K562 (cell line): ENCODE data around the gene CCDC68. TPM values are rescaled to one million over a fixed set of nuclear protein-coding genes. Genes with fewer than 3 reads are reported as not detected.
A peak's percentile ranks its signal among the peaks of the same experiment; 100 is the strongest.

Source experiments
- BHLHE40 ChIP-seq: IDR thresholded peaks from 2 replicates; pipeline ENCODE4 v1.6.1; 2011; ENCODE audit warnings: low read length, improper control_type of control experiment
- CBFA2T3 ChIP-seq: fragments of 450-650 bp; IDR thresholded peaks from 2 replicates; pipeline ENCODE4 v1.6.1; 2017
- CBX5 ChIP-seq: IDR thresholded peaks from 2 replicates; pipeline ENCODE4 v1.6.1; 2014; ENCODE audit warnings: low read depth, borderline replicate concordance
- FOXA3 ChIP-seq, 2 experiments: fragments of 450-650 bp in 1 of 2; sonication (generic) in 1 of 2; formaldehyde crosslinking; IDR thresholded peaks in 1 of 2; conservative IDR thresholded peaks in 1 of 2; 2 replicates each; pipeline versions ENCODE4 v1.4.0 to v1.8.0; 2020 to 2022; ENCODE audit warnings: mild to moderate bottlenecking in 2 of 2, missing genetic modification reagents in 1 of 2
- KDM1A ChIP-seq, 2 experiments: fragments of 450-650 bp; IDR thresholded peaks; 2 replicates each; pipeline ENCODE4 v1.6.1; 2016; ENCODE audit warnings: mild to moderate bottlenecking in 2 of 2
- NR2F6 ChIP-seq: fragments of 450-650 bp; formaldehyde crosslinking; IDR thresholded peaks from 2 replicates; pipeline ENCODE4 v1.4.0; 2020; ENCODE audit warnings: mild to moderate bottlenecking
- NR4A1 ChIP-seq, 2 experiments: fragments of 250-450 bp in 1 of 2; fragments of 450-650 bp in 1 of 2; sonication (Bioruptor Pico) in 1 of 2; IDR thresholded peaks; 2 replicates each; pipeline versions ENCODE4 v1.4.0 to v1.6.1; 2016 to 2020; ENCODE audit warnings: mild to moderate bottlenecking in 2 of 2, missing compliant biosample characterization in 1 of 2, missing genetic modification characterization in 1 of 2, moderate library complexity in 1 of 2
- PML ChIP-seq: IDR thresholded peaks from 2 replicates; pipeline ENCODE4 v1.6.1; 2012; ENCODE audit warnings: low read length, inconsistent platforms
- SPI1 ChIP-seq: IDR thresholded peaks from 2 replicates; pipeline ENCODE4 v1.6.1; 2011; ENCODE audit warnings: low read depth, low read length, control low read depth, borderline replicate concordance
- TCF3 ChIP-seq: sonication (generic); formaldehyde crosslinking; IDR thresholded peaks from 2 replicates; pipeline ENCODE4 v1.4.0; 2020; ENCODE audit warnings: mild to moderate bottlenecking, missing genetic modification reagents
- TEAD4 ChIP-seq, 2 experiments: sonication (generic) in 1 of 2; formaldehyde crosslinking in 1 of 2; IDR thresholded peaks; 2 replicates each; pipeline versions ENCODE4 v1.6.1 to v1.8.0; 2012 to 2022; ENCODE audit warnings: borderline replicate concordance in 1 of 2, inconsistent platforms in 1 of 2, low read length in 1 of 2, mild to moderate bottlenecking in 1 of 2, missing genetic modification reagents in 1 of 2
- ZNF311 ChIP-seq: fragments of 250-450 bp; sonication (Bioruptor Pico); IDR thresholded peaks from 2 replicates; pipeline ENCODE4 v1.4.0; 2020; ENCODE audit warnings: mild to moderate bottlenecking, moderate library complexity
- ZNF384 ChIP-seq: IDR thresholded peaks from 2 replicates; pipeline ENCODE4 v1.6.1; 2012; ENCODE audit warnings: low read depth, low read length, improper control_type of control experiment
- polyA plus RNA-seq, 8 experiments: library from polyadenylated mRNA; depleted of rRNA in 4 of 8; stranded (reverse) in 5 of 8; unstranded in 3 of 8; fragments of >200 nt; fragmentation: Nextera tagmentation in 2 of 8; fragmentation: Illumina TruSeq in 1 of 8; extraction: Ambion mirVana in 2 of 8; extraction: Trizol in 1 of 8; gene quantifications; 2 replicates each; pipeline versions ENCODE4 v1.2.1 to v1.2.3, GENCODE V29; 2011 to 2014; ENCODE audit warnings: inconsistent platforms in 1 of 8, missing spikeins in 1 of 8
- total RNA-seq, 7 experiments: library from RNA; depleted of rRNA in 6 of 7; stranded (reverse); fragments of >200 nt in 6 of 7; fragmentation: Illumina TruSeq in 2 of 7; extraction: Trizol in 2 of 7; gene quantifications; 2 replicates each; pipeline versions ENCODE4 v1.2.1 to v1.2.3, GENCODE V29; 2011 to 2021; ENCODE audit warnings: low replicate concordance in 1 of 7
- TF ChIP-seq, protein P1 (sequence below): fragments of 450-650 bp; IDR thresholded peaks from 2 replicates; pipeline ENCODE4 v1.6.1; 2016
- TF ChIP-seq, protein P2 (sequence below): sonication (generic); formaldehyde crosslinking; IDR thresholded peaks from 2 replicates; pipeline ENCODE4 v1.8.1; 2023; ENCODE audit warnings: mild to moderate bottlenecking, missing genetic modification reagents
- TF ChIP-seq, protein P3 (sequence below): fragments of 250-450 bp; sonication (Bioruptor Pico); IDR thresholded peaks from 2 replicates; pipeline ENCODE4 v1.5.0; 2020; ENCODE audit warnings: mild to moderate bottlenecking
- TF ChIP-seq, protein P4 (sequence below), 2 experiments: IDR thresholded peaks in 1 of 2; conservative IDR thresholded peaks in 1 of 2; 2 replicates each; pipeline ENCODE4 v1.6.1; 2016; ENCODE audit warnings: low read depth in 2 of 2, mild to moderate bottlenecking in 1 of 2, missing compliant biosample characterization in 1 of 2, missing genetic modification characterization in 1 of 2, moderate library complexity in 1 of 2
- TF ChIP-seq, protein P5 (sequence below): fragments of 450-650 bp; IDR thresholded peaks from 2 replicates; pipeline ENCODE4 v1.6.1; 2017; ENCODE audit warnings: antibody characterized with exemption

Gene CCDC68
- total and polyA plus RNA-seq, 9 of the 15 experiments (the other 6 are each of a cell fraction or from before 2014, with no cell fraction given): 0.28 to 4.5 (median 1.4) TPM

DNA sequence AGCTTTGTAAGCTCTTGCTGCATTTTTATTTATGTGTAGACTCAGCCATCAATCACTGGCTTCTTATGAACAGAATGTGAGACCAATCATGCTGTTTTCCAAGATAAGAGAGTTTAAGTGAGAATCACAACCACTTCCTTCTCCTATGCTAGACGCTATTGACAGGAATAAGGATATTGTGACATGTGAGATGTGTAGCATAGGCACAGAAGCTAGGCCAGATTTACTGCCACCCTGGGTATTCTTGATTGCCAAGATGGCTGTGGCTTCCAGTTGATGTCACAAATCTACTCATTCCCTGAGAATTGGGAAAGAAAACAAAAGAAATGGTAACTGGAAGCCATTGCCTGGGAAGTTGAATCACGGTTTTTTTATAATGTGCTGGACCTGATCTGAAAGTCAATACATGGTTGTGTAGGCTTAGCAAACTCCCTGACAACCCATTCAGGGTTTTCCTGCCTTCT is 81.1 kb downstream of the CCDC68 start (continued):
- TF ChIP-seq BHLHE40 (peak; percentile 25; the same call in 1 of the 2 replicates), NR2F6 (CRISPR knock-in tag) (no peak), NR4A1 (CRISPR knock-in tag; IDR thresholded peaks at IDR 0.05) (no peak), NR4A1 (tag; IDR thresholded peaks at IDR 0.05) (no peak), CBFA2T3 (peak; percentile 67), SPI1 (peak; percentile 32; the same call in 1 of the 2 replicates), TEAD4 (IDR thresholded peaks at IDR 0.05; ENCODE audit: low read length) (peak; percentile 61; the same call in 1 of the 2 replicates), TEAD4 (CRISPR knock-in tag; IDR thresholded peaks at IDR 0.05; ENCODE audit: borderline replicate concordance) (no peak), FOXA3 (CRISPR knock-in tag; conservative IDR thresholded peaks at IDR 0.05 in 1 of 2, IDR thresholded peaks at IDR 0.05 in 1 of 2) (no peak), KDM1A (IDR thresholded peaks at IDR 0.05) (peak; percentile 87 to 88), ZNF384 (no peak), TCF3 (peak; percentile 26; the same call in 1 of the 2 replicates), PML (peak; percentile 21; the same call in 1 of the 2 replicates), CBX5 (no peak), ZNF311 (CRISPR knock-in tag) (peak; percentile 48; the same call in 1 of the 2 replicates)
- TF ChIP-seq, protein P1, sequence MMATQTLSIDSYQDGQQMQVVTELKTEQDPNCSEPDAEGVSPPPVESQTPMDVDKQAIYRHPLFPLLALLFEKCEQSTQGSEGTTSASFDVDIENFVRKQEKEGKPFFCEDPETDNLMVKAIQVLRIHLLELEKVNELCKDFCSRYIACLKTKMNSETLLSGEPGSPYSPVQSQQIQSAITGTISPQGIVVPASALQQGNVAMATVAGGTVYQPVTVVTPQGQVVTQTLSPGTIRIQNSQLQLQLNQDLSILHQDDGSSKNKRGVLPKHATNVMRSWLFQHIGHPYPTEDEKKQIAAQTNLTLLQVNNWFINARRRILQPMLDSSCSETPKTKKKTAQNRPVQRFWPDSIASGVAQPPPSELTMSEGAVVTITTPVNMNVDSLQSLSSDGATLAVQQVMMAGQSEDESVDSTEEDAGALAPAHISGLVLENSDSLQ: peak; percentile 69
- TF ChIP-seq, protein P2, sequence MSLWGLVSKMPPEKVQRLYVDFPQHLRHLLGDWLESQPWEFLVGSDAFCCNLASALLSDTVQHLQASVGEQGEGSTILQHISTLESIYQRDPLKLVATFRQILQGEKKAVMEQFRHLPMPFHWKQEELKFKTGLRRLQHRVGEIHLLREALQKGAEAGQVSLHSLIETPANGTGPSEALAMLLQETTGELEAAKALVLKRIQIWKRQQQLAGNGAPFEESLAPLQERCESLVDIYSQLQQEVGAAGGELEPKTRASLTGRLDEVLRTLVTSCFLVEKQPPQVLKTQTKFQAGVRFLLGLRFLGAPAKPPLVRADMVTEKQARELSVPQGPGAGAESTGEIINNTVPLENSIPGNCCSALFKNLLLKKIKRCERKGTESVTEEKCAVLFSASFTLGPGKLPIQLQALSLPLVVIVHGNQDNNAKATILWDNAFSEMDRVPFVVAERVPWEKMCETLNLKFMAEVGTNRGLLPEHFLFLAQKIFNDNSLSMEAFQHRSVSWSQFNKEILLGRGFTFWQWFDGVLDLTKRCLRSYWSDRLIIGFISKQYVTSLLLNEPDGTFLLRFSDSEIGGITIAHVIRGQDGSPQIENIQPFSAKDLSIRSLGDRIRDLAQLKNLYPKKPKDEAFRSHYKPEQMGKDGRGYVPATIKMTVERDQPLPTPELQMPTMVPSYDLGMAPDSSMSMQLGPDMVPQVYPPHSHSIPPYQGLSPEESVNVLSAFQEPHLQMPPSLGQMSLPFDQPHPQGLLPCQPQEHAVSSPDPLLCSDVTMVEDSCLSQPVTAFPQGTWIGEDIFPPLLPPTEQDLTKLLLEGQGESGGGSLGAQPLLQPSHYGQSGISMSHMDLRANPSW (CRISPR knock-in tag): no peak
- TF ChIP-seq, protein P3, sequence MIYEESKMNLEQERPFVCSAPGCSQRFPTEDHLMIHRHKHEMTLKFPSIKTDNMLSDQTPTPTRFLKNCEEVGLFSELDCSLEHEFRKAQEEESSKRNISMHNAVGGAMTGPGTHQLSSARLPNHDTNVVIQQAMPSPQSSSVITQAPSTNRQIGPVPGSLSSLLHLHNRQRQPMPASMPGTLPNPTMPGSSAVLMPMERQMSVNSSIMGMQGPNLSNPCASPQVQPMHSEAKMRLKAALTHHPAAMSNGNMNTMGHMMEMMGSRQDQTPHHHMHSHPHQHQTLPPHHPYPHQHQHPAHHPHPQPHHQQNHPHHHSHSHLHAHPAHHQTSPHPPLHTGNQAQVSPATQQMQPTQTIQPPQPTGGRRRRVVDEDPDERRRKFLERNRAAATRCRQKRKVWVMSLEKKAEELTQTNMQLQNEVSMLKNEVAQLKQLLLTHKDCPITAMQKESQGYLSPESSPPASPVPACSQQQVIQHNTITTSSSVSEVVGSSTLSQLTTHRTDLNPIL: no peak
- TF ChIP-seq, protein P4, sequence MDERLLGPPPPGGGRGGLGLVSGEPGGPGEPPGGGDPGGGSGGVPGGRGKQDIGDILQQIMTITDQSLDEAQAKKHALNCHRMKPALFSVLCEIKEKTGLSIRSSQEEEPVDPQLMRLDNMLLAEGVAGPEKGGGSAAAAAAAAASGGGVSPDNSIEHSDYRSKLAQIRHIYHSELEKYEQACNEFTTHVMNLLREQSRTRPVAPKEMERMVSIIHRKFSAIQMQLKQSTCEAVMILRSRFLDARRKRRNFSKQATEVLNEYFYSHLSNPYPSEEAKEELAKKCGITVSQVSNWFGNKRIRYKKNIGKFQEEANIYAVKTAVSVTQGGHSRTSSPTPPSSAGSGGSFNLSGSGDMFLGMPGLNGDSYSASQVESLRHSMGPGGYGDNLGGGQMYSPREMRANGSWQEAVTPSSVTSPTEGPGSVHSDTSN (CRISPR knock-in tag; IDR thresholded peaks at IDR 0.05; ENCODE audit: low read depth): no peak
- TF ChIP-seq, protein P4 (tag; conservative IDR thresholded peaks at IDR 0.05; ENCODE audit: low read depth): peak; percentile 74
- TF ChIP-seq, protein P5, sequence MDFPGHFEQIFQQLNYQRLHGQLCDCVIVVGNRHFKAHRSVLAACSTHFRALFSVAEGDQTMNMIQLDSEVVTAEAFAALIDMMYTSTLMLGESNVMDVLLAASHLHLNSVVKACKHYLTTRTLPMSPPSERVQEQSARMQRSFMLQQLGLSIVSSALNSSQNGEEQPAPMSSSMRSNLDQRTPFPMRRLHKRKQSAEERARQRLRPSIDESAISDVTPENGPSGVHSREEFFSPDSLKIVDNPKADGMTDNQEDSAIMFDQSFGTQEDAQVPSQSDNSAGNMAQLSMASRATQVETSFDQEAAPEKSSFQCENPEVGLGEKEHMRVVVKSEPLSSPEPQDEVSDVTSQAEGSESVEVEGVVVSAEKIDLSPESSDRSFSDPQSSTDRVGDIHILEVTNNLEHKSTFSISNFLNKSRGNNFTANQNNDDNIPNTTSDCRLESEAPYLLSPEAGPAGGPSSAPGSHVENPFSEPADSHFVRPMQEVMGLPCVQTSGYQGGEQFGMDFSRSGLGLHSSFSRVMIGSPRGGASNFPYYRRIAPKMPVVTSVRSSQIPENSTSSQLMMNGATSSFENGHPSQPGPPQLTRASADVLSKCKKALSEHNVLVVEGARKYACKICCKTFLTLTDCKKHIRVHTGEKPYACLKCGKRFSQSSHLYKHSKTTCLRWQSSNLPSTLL: no peak
